Measurements from ENCODE around the gene THNSL1. TPM values are rescaled to one million over a fixed set of nuclear protein-coding genes. Genes with fewer than 3 reads are reported as not detected.

THNSL1 gene
- total and polyA plus RNA-seq, 12 donors: 1.4 to 6.8 (median 5.1) TPM

DNA sequence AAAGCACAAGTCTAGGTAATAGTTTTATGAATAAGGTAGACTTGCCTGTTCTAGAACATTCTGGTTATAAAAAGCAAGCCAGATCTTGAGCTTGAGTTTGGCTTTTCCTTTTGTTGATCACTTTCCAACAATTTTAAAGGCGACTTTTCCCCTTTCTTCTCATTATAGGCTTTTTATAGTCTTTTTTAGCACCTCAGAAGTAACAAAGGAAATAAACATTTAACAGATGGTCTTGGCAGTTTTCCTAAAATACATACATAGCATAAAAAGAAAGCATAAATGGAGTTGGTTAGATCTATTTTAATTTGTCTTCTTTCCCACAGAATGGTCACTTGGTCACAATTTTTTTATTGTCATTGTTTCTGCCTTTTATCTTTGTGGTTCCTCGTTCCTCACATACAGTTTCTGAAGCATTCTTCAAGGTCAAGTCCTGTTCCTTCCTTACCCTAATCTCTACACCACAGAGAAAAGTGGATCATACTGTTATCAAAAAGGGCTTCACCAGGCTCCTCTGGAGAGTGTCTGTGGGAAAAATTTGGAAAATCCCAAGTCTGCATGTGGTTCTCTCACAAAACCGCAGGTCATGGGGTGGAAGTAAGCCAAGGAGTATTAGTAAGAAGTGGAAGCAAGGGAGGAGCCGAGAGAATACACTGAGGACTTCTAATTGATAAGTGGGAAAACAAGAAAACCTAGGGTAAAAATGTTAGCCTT, 31.3 kb downstream of the THNSL1 start:
- Histone ChIP-seq H3K4me3 (no peak overlapping the region), H3K36me3 (no peaks in the 10 kb centered on the region), H3K4me1 (peaks cover 0 to 18% (median 6%) of the 10 kb centered on the region in 9 donors), H3K9me3 (peaks cover 0 to 7% (median 0%) of the 10 kb centered on the region in 11 donors), H3K27ac (peak overlapping the region in 3 of 10 donors; percentile 41 to 50 (median 47)), H3K27me3 (peaks cover 0 to 6% (median 0%) of the 10 kb centered on the region in 7 donors)
- TF ChIP-seq, protein P1, sequence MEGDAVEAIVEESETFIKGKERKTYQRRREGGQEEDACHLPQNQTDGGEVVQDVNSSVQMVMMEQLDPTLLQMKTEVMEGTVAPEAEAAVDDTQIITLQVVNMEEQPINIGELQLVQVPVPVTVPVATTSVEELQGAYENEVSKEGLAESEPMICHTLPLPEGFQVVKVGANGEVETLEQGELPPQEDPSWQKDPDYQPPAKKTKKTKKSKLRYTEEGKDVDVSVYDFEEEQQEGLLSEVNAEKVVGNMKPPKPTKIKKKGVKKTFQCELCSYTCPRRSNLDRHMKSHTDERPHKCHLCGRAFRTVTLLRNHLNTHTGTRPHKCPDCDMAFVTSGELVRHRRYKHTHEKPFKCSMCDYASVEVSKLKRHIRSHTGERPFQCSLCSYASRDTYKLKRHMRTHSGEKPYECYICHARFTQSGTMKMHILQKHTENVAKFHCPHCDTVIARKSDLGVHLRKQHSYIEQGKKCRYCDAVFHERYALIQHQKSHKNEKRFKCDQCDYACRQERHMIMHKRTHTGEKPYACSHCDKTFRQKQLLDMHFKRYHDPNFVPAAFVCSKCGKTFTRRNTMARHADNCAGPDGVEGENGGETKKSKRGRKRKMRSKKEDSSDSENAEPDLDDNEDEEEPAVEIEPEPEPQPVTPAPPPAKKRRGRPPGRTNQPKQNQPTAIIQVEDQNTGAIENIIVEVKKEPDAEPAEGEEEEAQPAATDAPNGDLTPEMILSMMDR (IDR thresholded peaks at IDR 0.05): no peak
- intact Hi-C loops (cut with DNase I): no loop called here
- WGBS, 2 donors: 48 to 55% methylated on average over 4 of the region's 4 CpGs
- ATAC-seq (peak in 5 of 8 donors; percentile 8 to 69 (median 49)), DNase-seq (peak in 1 of 2 donors; percentile 11)

DNA sequence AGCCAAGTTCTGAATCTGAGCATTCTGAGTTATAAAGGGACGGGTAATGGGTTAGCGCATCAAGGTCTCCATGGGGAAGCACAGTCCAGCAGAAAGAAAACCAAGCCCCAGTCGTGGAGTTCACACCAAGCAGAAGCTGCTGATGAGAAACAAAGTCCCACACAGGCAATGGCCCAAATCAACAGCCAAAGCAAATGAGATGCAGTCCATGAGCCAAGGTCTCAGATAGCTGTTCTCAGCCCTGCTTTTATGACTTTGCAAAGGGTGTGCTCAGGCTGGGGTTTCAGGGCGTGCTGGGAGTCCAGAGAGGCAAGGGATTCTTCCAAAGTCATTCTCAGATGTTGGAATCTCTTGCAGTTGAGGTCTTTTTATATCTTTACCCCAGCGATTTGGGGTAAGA, 32.0 kb downstream of the THNSL1 start:
- H3K36me3 ChIP-seq: no peaks in the 10 kb centered on the region
- ATAC-seq (peak in 4 of 8 donors; percentile 39 to 67 (median 54)), DNase-seq (no peak)
- intact Hi-C loops (cut with DNase I): no loop called here
- 86 to 89% methylated on average over 5 of the region's 5 CpGs for whole genome bisulfite sequencing, 2 donors
- TF ChIP-seq, protein P1 (IDR thresholded peaks at IDR 0.05): no peak
- H3K9me3 ChIP-seq: peaks cover 0 to 7% (median 0%) of the 10 kb centered on the region in 11 donors
- H3K27ac ChIP-seq: peak overlapping the region in 1 of 10 donors; percentile 50
- peaks cover 0 to 18% (median 6%) of the 10 kb centered on the region in 9 donors for H3K4me1 ChIP-seq
- peaks cover 0 to 6% (median 0%) of the 10 kb centered on the region in 7 donors for H3K27me3 ChIP-seq
- no peak overlapping the region for H3K4me3 ChIP-seq

DNA sequence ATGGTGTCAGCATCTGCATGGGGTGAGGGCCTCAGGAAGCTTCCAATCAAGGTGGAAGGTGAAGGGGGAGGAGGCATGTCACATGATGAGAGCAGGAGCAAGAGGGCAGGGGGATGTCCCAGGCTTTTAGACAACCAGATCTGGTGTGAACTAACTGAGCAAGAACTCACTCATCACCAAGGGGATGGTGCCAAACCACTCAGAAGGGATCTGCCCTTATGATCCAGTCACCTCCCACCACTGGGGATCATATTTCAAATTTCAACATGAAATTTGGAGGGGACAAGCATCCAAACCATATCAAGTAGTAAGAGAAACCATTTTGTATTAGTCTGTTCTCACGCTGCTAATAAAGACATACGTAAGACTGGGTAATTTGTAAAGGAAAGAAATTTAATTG, 33.6 kb downstream of the THNSL1 start:
- intact Hi-C loops (cut with DNase I): no loop called here
- Histone ChIP-seq H3K27ac (no peak overlapping the region), H3K4me1 (peaks cover 0 to 18% (median 6%) of the 10 kb centered on the region in 9 donors), H3K4me3 (no peak overlapping the region), H3K27me3 (peaks cover 0 to 3% (median 0%) of the 10 kb centered on the region in 7 donors), H3K36me3 (no peaks in the 10 kb centered on the region), H3K9me3 (peaks cover 0 to 7% (median 0%) of the 10 kb centered on the region in 11 donors)
- WGBS, 2 donors: 97 to 98% methylated on average over 2 of the region's 2 CpGs
- TF ChIP-seq, protein P1 (IDR thresholded peaks at IDR 0.05): no peak
- no peak for DNase-seq
- no peak for ATAC-seq

DNA sequence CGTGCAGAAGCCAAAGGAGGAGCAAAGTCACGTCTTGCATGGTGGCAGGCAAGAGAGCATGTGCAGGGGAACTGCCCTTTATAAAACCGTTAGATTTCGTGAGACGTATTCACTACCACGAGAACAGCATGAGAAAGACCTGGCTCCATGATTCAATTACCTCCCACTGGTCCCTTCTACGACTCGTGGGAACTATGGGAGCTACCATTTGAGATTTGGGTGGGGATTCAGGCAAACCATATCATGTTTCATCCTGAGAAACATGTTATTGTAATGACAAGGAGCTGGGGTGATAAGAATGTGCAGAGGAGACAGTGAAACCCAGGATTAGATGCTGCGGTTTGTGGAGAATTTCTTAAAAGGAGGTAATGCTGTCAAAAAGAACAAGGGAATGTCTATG, 34.0 kb downstream of the THNSL1 start:
- no peak overlapping the region for H3K27ac ChIP-seq
- peaks cover 0 to 3% (median 0%) of the 10 kb centered on the region in 7 donors for H3K27me3 ChIP-seq
- WGBS, 2 donors: 82 to 87% methylated on average over 9 of the region's 9 CpGs
- peaks cover 0 to 18% (median 6%) of the 10 kb centered on the region in 9 donors for H3K4me1 ChIP-seq
- intact Hi-C loops (cut with DNase I): no loop called here
- TF ChIP-seq, protein P1 (IDR thresholded peaks at IDR 0.05): no peak
- no peaks in the 10 kb centered on the region for H3K36me3 ChIP-seq
- no peak for DNase-seq
- ATAC-seq: no peak
- H3K9me3 ChIP-seq: peaks cover 0 to 7% (median 0%) of the 10 kb centered on the region in 11 donors
- no peak overlapping the region for H3K4me3 ChIP-seq
